ENCODE measurements around the gene DNAJC16. TPM values are rescaled to one million over a fixed set of nuclear protein-coding genes. Genes with fewer than 3 reads are reported as not detected.

DNAJC16 gene
- total and polyA plus RNA-seq, 9 of the 15 experiments (the other 6 are each of a cell fraction or from before 2014, with no cell fraction given) = 6.9 to 16.8 (median 12.8) TPM

DNA sequence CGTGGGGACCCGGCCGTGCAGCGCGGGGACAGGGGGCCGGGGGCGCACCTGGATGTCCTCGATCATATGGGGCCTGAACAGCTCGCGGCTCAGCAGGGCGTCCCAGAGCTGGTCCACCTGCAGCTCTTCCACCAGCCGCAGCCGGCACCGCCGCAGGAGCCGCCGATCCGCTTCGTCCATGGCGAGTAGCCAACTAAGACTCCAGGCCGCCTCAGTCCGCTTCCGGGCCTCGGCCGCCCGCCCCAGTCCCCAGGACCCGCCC lies 2.7 kb upstream of the DNAJC16 start, which contains the start of gene CASP9 (continued):
- TF ChIP-seq TCF7 (IDR thresholded peaks at IDR 0.05; ENCODE audit: borderline replicate concordance) (no peak), RBFOX2 (IDR thresholded peaks at IDR 0.05; ENCODE audit: low read depth, low read length) (peak; percentile 83), RB1 (IDR thresholded peaks at IDR 0.05; ENCODE audit: low read depth) (peak; percentile 60; the same call in 1 of the 2 replicates), XRCC5 (IDR thresholded peaks at IDR 0.05; ENCODE audit: low read depth, low read length) (no peak), PHF20 (IDR thresholded peaks at IDR 0.05; ENCODE audit: partially characterized antibody) (no peak), TBP (optimal IDR thresholded peaks at IDR 0.05; ENCODE audit: low read depth, low read length) (peak; percentile 74), ZNF384 (IDR thresholded peaks at IDR 0.05; ENCODE audit: low read depth, low read length) (no peak), POLR2A (conservative IDR thresholded peaks at IDR 0.05) (peak; percentile 79), ATF7 (IDR thresholded peaks at IDR 0.05) (no peak), FOXJ3 (CRISPR knock-in tag; IDR thresholded peaks at IDR 0.05) (no peak), RFX1 (IDR thresholded peaks at IDR 0.05) (no peak), TAF1 (IDR thresholded peaks at IDR 0.05; ENCODE audit: control insufficient read depth, extremely low read depth, insufficient read depth, low read length, severe bottlenecking) (peak; percentile 87), POLR3A (IDR thresholded peaks at IDR 0.05; ENCODE audit: borderline replicate concordance, extremely low read depth, insufficient read depth, insufficient read length) (no peak), ZEB2 (IDR thresholded peaks at IDR 0.05) (no peak), POLR2G (IDR thresholded peaks at IDR 0.05; ENCODE audit: low read depth, low read length) (peak; percentile 89), NCOA6 (IDR thresholded peaks at IDR 0.05) (no peak), DPF2 (IDR thresholded peaks at IDR 0.05) (no peak), SIN3A (IDR thresholded peaks at IDR 0.05; ENCODE audit: borderline replicate concordance in 2 of 2, control insufficient read depth in 1 of 2, low read depth in 2 of 2, low read length in 2 of 2) (peak in 1 of 2 experiments; percentile 69; a peak in 1 of 4 replicates), EZH2 (IDR thresholded peaks at IDR 0.05; ENCODE audit: borderline replicate concordance, low read depth, low read length) (no peak), THRAP3 (IDR thresholded peaks at IDR 0.05; ENCODE audit: borderline replicate concordance) (no peak), GABPB1 (CRISPR knock-in tag; IDR thresholded peaks at IDR 0.05) (peak; percentile 83), DACH1 (IDR thresholded peaks at IDR 0.05; ENCODE audit: partially characterized antibody) (no peak), NR2C2 (CRISPR knock-in tag; IDR thresholded peaks at IDR 0.05) (no peak), NR2C2 (tag; IDR thresholded peaks at IDR 0.05) (no peak), ZBED1 (IDR thresholded peaks at IDR 0.05) (0 out of 2 replicates have a peak, but pooled peaks have one; percentile 58), POLR2AphosphoS5 (IDR thresholded peaks at IDR 0.05; ENCODE audit: control insufficient read depth, insufficient read depth, low read depth, low read length) (peak; percentile 87), MEF2A (IDR thresholded peaks at IDR 0.05; ENCODE audit: control insufficient read depth, low read depth, low read length) (no peak)
- TF ChIP-seq, protein P1, sequence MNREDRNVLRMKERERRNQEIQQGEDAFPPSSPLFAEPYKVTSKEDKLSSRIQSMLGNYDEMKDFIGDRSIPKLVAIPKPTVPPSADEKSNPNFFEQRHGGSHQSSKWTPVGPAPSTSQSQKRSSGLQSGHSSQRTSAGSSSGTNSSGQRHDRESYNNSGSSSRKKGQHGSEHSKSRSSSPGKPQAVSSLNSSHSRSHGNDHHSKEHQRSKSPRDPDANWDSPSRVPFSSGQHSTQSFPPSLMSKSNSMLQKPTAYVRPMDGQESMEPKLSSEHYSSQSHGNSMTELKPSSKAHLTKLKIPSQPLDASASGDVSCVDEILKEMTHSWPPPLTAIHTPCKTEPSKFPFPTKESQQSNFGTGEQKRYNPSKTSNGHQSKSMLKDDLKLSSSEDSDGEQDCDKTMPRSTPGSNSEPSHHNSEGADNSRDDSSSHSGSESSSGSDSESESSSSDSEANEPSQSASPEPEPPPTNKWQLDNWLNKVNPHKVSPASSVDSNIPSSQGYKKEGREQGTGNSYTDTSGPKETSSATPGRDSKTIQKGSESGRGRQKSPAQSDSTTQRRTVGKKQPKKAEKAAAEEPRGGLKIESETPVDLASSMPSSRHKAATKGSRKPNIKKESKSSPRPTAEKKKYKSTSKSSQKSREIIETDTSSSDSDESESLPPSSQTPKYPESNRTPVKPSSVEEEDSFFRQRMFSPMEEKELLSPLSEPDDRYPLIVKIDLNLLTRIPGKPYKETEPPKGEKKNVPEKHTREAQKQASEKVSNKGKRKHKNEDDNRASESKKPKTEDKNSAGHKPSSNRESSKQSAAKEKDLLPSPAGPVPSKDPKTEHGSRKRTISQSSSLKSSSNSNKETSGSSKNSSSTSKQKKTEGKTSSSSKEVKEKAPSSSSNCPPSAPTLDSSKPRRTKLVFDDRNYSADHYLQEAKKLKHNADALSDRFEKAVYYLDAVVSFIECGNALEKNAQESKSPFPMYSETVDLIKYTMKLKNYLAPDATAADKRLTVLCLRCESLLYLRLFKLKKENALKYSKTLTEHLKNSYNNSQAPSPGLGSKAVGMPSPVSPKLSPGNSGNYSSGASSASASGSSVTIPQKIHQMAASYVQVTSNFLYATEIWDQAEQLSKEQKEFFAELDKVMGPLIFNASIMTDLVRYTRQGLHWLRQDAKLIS (CRISPR knock-in tag; IDR thresholded peaks at IDR 0.05) = no peak
- TF ChIP-seq, protein P2, sequence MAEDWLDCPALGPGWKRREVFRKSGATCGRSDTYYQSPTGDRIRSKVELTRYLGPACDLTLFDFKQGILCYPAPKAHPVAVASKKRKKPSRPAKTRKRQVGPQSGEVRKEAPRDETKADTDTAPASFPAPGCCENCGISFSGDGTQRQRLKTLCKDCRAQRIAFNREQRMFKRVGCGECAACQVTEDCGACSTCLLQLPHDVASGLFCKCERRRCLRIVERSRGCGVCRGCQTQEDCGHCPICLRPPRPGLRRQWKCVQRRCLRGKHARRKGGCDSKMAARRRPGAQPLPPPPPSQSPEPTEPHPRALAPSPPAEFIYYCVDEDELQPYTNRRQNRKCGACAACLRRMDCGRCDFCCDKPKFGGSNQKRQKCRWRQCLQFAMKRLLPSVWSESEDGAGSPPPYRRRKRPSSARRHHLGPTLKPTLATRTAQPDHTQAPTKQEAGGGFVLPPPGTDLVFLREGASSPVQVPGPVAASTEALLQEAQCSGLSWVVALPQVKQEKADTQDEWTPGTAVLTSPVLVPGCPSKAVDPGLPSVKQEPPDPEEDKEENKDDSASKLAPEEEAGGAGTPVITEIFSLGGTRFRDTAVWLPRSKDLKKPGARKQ (CRISPR knock-in tag; IDR thresholded peaks at IDR 0.05) = no peak

All from K562 (cell line).